ENCODE results near the gene NKX2-4.

NKX2-4 gene

DNA sequence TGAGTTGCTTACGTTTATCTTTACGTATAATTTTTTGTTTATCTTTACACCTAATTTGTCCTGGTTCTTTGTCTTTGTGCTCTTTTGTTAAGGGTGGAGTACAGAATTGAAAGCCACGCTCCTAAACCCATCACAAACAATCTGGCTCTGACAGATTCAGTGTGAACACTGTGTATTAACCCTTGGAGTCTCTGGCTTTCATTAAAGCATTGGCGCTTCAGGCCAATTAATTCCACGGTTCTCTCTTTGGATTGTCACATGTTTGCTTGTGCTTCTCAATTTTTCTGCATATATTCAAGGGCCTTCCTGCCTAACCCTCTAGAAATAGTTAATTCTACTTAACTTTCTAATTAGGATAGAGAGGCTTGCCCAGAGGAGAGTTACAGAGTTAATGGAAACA lies 38.6 kb downstream of the NKX2-4 start:
- DNase-seq: no peak

DNA sequence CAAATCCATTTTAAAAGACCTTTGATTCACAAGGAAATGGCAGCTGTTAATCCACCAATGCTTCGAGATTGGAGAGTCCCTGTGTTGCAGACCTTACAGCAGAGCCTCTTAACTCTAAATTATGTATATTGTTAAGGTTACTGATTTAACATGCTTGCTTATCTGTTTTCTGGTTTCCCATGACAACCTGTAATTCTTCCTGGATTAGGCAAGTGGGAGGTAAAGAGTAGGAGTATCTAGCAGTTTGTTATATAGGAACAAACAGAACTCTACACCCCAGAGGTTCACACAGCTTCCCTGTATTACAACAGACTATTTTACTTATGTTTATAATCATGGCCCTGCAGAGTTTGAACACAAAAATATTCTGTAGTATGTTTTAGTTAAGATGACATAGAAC lies 39.5 kb downstream of the NKX2-4 start:
- DNase-seq: no peak

DNA sequence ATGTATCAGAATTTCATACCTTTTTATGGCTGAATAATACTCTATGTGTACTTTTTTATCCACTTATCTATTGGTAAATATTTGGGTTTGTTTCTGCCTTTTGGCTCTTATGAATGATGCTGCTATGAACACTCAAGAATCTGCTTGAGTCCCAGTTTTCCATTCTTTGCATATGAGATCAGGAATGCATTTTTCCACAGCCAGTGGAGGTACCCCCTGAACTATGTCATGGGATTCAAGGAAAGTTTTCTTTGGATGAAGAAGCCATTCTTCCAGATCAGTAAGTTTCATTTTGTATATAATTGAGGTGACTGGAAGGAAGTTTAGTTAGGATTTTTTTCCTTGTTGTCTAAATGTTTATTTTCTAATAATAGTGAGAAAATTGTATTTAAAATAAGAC lies 40.9 kb downstream of the NKX2-4 start:
- DNase-seq: no peak

DNA sequence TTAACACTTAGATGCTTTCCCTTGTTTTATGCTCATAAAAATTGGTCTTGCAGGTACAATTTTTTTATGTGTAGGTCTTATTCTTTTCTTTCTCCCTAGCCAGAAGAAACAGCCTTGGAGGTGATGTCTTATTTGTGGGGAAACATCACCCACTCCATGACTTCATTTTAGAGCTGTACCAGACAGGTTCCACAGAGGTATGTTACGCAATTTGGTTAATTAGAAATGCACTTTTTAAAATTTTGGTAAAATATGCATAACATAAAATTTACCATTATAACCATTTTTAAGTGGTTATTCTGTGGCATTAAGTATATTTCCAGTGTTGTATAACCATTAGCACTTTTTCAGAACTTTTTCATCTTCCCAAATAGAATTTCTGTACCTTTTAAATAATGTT lies 41.3 kb downstream of the NKX2-4 start:
- DNase-seq: no peak

DNA sequence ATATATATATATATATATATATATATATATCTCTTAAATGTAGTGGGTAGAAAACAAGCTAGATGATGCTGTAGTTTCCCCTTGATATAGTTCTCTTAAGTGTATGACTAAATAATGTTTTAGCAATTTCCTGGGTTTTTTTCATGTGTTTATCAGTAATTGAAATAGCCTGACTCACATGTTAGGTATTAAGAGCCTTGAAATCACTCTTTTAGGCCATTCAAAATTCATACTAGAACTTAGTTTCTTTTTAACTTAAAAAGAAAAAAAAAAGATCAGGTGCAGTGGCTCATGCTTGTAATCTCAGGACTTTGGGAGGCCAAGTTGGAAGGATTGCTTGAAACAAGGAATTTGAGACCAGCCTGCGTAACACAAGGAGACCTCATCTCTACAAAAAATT lies 44.1 kb downstream of the NKX2-4 start:
- no peak for DNase-seq

DNA sequence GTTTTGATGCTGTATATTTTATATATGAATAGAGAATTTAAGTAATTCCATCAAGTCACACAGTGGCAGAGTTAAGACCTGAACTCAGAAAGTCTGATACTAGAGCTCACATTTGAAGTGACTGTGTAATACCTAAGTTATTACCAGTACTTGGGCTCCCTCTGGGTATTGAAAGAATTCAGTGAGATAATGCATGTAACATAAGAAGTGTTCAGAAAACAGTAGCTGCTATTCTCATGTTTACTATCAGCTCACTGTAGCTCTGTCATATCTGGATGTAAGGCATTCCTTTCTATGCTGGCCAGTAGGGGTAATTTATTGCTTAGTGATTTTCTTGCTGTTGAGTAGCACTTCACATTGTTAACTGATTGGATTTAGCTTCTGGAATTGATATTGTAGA lies 44.6 kb downstream of the NKX2-4 start:
- DNase-seq: no peak

Data from NCI-H2227 treated with DMSO at 0.1 percent for 48 hours (cell line).